NB4 (cell line): ENCODE measurements around the gene NCF4.

Experiments used
- CTCF ChIP-seq: IDR thresholded peaks from one replicate; pipeline ENCODE4 v1.5.1; 2012; ENCODE audit warnings: low read depth, low read length
- MYC ChIP-seq: IDR thresholded peaks from 2 replicates; pipeline ENCODE4 v1.6.1; 2011; ENCODE audit warnings: low read depth, low read length
- POLR2A ChIP-seq: IDR thresholded peaks from 2 replicates; pipeline ENCODE4 v1.6.1; 2011; ENCODE audit warnings: mild to moderate bottlenecking; ENCODE audit not compliant: insufficient read length; ENCODE audit errors: extremely low read depth
- TF ChIP-seq, protein P1 (sequence below): IDR thresholded peaks from 2 replicates; pipeline ENCODE4 v1.6.1; 2011; ENCODE audit warnings: low read depth, low read length

DNA sequence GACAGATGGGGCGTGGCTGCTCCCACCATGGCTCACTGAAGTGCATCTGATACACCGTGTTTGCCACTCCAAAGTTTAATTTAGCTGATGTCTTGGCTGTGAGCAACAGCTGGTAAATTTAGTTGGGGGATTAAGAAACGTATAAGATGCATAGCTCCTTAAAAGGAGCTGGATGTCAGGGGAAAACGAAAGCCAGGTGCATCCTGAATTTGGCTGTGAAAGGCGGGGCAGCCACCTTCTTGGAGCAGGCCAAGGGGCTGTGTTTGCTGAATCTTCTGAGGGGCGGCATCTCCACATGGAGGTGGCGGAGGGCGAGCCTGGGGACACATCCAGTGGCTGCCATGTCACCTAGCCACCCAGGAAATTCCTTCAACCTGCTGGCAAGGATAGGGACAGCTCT, 20.7 kb upstream of the NCF4 start:
- TF ChIP-seq CTCF (no peak), POLR2A (no peak), MYC (no peak)
- TF ChIP-seq, protein P1, sequence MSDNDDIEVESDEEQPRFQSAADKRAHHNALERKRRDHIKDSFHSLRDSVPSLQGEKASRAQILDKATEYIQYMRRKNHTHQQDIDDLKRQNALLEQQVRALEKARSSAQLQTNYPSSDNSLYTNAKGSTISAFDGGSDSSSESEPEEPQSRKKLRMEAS: no peak
